GM21447 (cell line): ENCODE measurements around the gene GLRX5.
"Not testable (repeated sequence)": the region's sequence is repeated elsewhere in the genome, so short reads cannot be mapped to it uniquely, and the experiment has no call there.

Source experiments
- ATAC-seq: cut with Tn5 transposase; IDR thresholded peaks from one replicate; pipeline ENCODE4 v1.9.1; 2021; ENCODE audit not compliant: unreplicated experiment

Gene GLRX5

GRCh38 chr14:95549656-95550585 is 15.1 kb downstream of the GLRX5 start:
- ATAC-seq = no peak

- ATAC-seq = no peak
These were observed 16.6 kb downstream of the GLRX5 start for GRCh38 chr14:95551435-95551834.

- no peak for ATAC-seq
These were observed 18.3 kb downstream of the GLRX5 start for GRCh38 chr14:95553141-95553540.

GRCh38 chr14:95555053-95555452 is 20.2 kb downstream of the GLRX5 start:
- ATAC-seq = no peak

GRCh38 chr14:95557291-95557690 is 22.4 kb downstream of the GLRX5 start:
- no peak for ATAC-seq

- no peak for ATAC-seq
These were observed 23.0 kb downstream of the GLRX5 start for GRCh38 chr14:95557832-95558231.

GRCh38 chr14:95559203-95559602 is 24.4 kb downstream of the GLRX5 start:
- no peak for ATAC-seq

- peak; percentile 89 for ATAC-seq
These were observed 26.2 kb downstream of the GLRX5 start for GRCh38 chr14:95561001-95561412.

- ATAC-seq = no peak
These were observed 28.2 kb downstream of the GLRX5 start for GRCh38 chr14:95562892-95563685.

- ATAC-seq = no peak
These were observed 29.2 kb downstream of the GLRX5 start for GRCh38 chr14:95564060-95564459.

- ATAC-seq = no peak
These were observed 34.6 kb downstream of the GLRX5 start for GRCh38 chr14:95569440-95569839.

GRCh38 chr14:95573313-95573712 is 38.5 kb downstream of the GLRX5 start:
- ATAC-seq = no peak

- no peak for ATAC-seq
These were observed 41.1 kb downstream of the GLRX5 start for GRCh38 chr14:95575840-95576473.

- peak; percentile 96 for ATAC-seq
These were observed 42.4 kb downstream of the GLRX5 start for GRCh38 chr14:95577067-95577800.

GRCh38 chr14:95577870-95578269 is 43.0 kb downstream of the GLRX5 start:
- ATAC-seq = no peak

- not testable (repeated sequence) for ATAC-seq
These were observed 49.2 kb downstream of the GLRX5 start for GRCh38 chr14:95583836-95584617.

GRCh38 chr14:95585953-95586620 is 51.2 kb downstream of the GLRX5 start:
- no peak for ATAC-seq

- not testable (repeated sequence) for ATAC-seq
These were observed 56.3 kb downstream of the GLRX5 start for GRCh38 chr14:95591182-95591581.
